Activated effector memory CD4-positive, alpha-beta T cell treated with anti-CD3 and anti-CD28 coated beads, Interleukin-2, amount 50 U/mL, for 16 hours (primary cell): ENCODE data around the gene RILPL1.
"Not testable (repeated sequence)": the region's sequence is repeated elsewhere in the genome, so short reads cannot be mapped to it uniquely, and the experiment has no call there.

Source experiments
- DNase-seq: peaks from one replicate; pipeline ENCODE4 v3.0.0-alpha.2; 2020

The RILPL1 gene

GRCh38 chr12:123533672-123534643 is at the start of gene RILPL1:
Gene RILPL1 (minus strand): TSS chr12:123533719. CDS start chr12:123533482, 237 bp downstream.
- DNase-seq = peak; percentile 83

GRCh38 chr12:123580772-123581171 is 47.3 kb upstream of the RILPL1 start:
- no peak for DNase-seq

- not testable (repeated sequence) for DNase-seq
Observed at GRCh38 chr12:123578829-123579228, 45.3 kb upstream of the RILPL1 start.

GRCh38 chr12:123578243-123578642 is 44.7 kb upstream of the RILPL1 start:
- no peak for DNase-seq

GRCh38 chr12:123576611-123577010 is 43.1 kb upstream of the RILPL1 start:
- no peak for DNase-seq

GRCh38 chr12:123573870-123574269 is 40.4 kb upstream of the RILPL1 start:
- DNase-seq = no peak

GRCh38 chr12:123572391-123572790 is 38.9 kb upstream of the RILPL1 start:
- DNase-seq = no peak

- no peak for DNase-seq
Observed at GRCh38 chr12:123571343-123571813, 37.9 kb upstream of the RILPL1 start.

- no peak for DNase-seq
Observed at GRCh38 chr12:123559468-123559867, 25.9 kb upstream of the RILPL1 start.

GRCh38 chr12:123558487-123558886 is 25.0 kb upstream of the RILPL1 start:
- DNase-seq = not testable (repeated sequence)

- DNase-seq = not testable (repeated sequence)
Observed at GRCh38 chr12:123554843-123555242, 21.3 kb upstream of the RILPL1 start.

GRCh38 chr12:123554136-123554535 is 20.6 kb upstream of the RILPL1 start:
- DNase-seq = not testable (repeated sequence)

GRCh38 chr12:123550700-123551099 is 17.2 kb upstream of the RILPL1 start:
- DNase-seq = no peak

GRCh38 chr12:123548107-123548506 is 14.6 kb upstream of the RILPL1 start:
- no peak for DNase-seq

GRCh38 chr12:123546281-123546680 is 12.8 kb upstream of the RILPL1 start:
- no peak for DNase-seq

GRCh38 chr12:123543541-123543940 is 10.0 kb upstream of the RILPL1 start:
- DNase-seq = no peak

GRCh38 chr12:123540899-123541662 is 7.6 kb upstream of the RILPL1 start:
- DNase-seq = no peak

GRCh38 chr12:123535952-123536351 is 2.4 kb upstream of the RILPL1 start:
- not testable (repeated sequence) for DNase-seq

GRCh38 chr12:123532808-123533649 is 490 bp downstream of the RILPL1 start:
- DNase-seq = no peak

- DNase-seq = no peak
Observed at GRCh38 chr12:123532019-123532418, 1.5 kb downstream of the RILPL1 start.

GRCh38 chr12:123531091-123531490 is 2.4 kb downstream of the RILPL1 start:
- DNase-seq = no peak

GRCh38 chr12:123530668-123531067 is 2.9 kb downstream of the RILPL1 start:
- no peak for DNase-seq

GRCh38 chr12:123529686-123530085 is 3.8 kb downstream of the RILPL1 start:
- no peak for DNase-seq
